Breast epithelium (tissue), 3 donors: Measurements from ENCODE around the gene DRD5.

Source experiments
- POLR2A ChIP-seq: fragments of 450-650 bp; IDR thresholded peaks from one replicate; pipeline ENCODE4 v1.6.1; 2016; ENCODE audit warnings: antibody characterized with exemption, mild to moderate bottlenecking, moderate library complexity
- POLR2AphosphoS5 ChIP-seq, 3 donors: sonication (generic); formaldehyde crosslinking; IDR thresholded peaks; one replicate each; pipeline ENCODE4 v1.6.1; 2017; ENCODE audit warnings: antibody characterized with exemption in 3 of 3

DNA sequence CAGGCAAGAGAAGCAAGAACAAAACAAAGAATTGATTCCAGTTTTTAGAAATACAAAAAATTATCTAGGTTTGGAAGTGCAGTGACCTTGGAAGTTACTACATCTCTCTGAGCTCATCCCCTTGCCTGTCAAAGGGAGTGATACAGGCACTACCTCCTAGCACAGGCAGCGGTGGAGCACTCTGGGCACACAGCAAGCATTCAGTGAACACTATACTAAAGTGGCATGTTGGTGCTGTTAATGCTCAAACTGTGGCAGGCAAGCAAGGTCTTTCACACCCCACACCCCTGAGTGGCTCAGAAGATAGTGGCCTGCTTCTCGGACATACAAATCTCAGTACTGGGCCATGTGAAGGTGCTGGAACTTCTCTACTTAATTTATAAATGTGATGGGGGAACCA is 51.2 kb downstream of the DRD5 start:
- TF ChIP-seq POLR2A (no peak), POLR2AphosphoS5 (IDR thresholded peaks at IDR 0.05) (no peak)
